GM12891 (cell line): ENCODE results near the gene GRIK4.

Source experiments
- PAX5 ChIP-seq: IDR thresholded peaks from 2 replicates; pipeline ENCODE4 v1.6.1; 2011; ENCODE audit warnings: low read length, moderate library complexity, mild to moderate bottlenecking; ENCODE audit not compliant: insufficient read depth, severe bottlenecking
- POLR2A ChIP-seq: IDR thresholded peaks from 2 replicates; pipeline ENCODE4 v1.6.1; 2011; ENCODE audit warnings: low read depth, low read length, control low read depth
- POLR2AphosphoS5 ChIP-seq: IDR thresholded peaks from 2 replicates; pipeline ENCODE4 v1.6.1; 2011; ENCODE audit warnings: low read depth, low read length, control low read depth
- POU2F2 ChIP-seq: IDR thresholded peaks from 2 replicates; pipeline ENCODE4 v1.6.1; 2011; ENCODE audit warnings: low read depth, mild to moderate bottlenecking, control low read depth, low read length, moderate library complexity
- SPI1 ChIP-seq: IDR thresholded peaks from 2 replicates; pipeline ENCODE4 v1.6.1; 2011; ENCODE audit warnings: low read depth, low read length, control low read depth
- TAF1 ChIP-seq: IDR thresholded peaks from 2 replicates; pipeline ENCODE4 v1.6.1; 2011; ENCODE audit warnings: low read depth, low read length, control low read depth

DNA sequence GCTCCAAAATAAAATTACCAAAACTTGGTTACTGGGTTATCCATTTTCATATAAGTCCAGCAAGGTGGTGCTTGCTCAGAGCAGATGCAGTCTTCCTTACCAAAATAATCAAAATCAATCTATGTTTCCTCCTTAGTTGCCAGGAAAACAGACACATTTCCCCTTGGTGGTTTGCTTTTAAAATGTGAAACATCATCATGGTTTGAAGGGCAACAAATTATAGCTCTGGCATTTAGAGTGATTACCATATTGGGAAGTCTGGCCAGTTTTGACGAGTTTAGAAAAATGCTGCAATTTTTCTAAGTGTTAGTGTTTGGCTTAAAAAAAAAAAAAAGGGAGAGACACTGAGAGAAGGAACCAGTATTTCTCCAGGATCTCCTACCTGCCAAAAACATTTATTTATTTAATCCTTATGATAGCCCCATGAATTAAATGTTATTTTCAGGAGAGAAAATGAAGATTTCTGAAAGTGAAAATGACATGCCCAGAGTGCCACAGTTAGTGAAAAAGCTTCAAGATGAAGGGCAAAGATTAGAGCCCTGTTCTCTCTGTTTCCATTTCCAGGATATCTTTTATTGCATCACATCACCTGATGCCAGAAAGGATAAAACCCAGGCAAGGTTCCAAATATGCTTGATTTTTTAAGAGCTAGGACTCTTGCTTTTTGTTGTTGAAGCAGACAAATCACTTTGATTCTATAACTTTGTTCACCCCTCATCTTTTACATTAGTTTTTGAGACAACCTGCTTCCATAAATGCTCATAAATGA lies 482.7 kb downstream of the GRIK4 start:
- TF ChIP-seq SPI1, result no peak
- TF ChIP-seq POLR2A, result no peak
- no peak for TF ChIP-seq TAF1
- no peak for TF ChIP-seq POLR2AphosphoS5
- no peak for TF ChIP-seq POU2F2
- no peak for TF ChIP-seq PAX5
